ENCODE measurements around the gene ECHS1. TPM values are rescaled to one million over a fixed set of nuclear protein-coding genes. Genes with fewer than 3 reads are reported as not detected.

ECHS1 gene
- polyA plus RNA-seq, 1 donor from 2014 or later: 122 TPM

DNA sequence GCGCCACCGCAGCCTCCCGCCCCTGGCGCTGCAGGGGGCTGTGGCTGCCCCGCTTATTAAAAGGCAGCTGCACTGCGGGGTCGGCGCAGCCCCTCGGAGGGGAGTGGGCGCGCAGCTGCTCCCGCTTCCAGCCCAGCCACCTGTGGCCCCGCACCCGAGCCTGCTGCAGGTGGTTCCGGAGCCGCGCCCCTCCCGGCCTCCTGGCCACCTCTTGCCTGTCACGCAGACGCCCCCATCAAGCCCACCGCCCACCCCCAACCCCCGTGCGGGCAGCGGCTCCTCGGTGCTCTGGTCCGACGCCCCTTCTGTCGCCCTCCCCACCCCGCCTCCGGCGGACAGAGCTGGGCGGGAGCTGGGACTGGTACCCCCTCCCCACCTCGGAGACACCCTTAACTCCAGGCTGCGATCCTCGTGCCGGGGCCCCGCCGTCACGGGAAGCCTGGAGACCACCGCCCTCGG, 37.0 kb downstream of the ECHS1 start:
- H3K9me3 ChIP-seq (ENCODE audit: low read length): peaks cover 5% of the 10 kb centered on the region
- no peak overlapping the region for H3K27ac ChIP-seq (ENCODE audit: low read length)
- H3K36me3 ChIP-seq (ENCODE audit: insufficient read depth, low read length): no peaks in the 10 kb centered on the region
- no peaks in the 10 kb centered on the region for H4K20me1 ChIP-seq (ENCODE audit: insufficient read depth)
- no peaks in the 10 kb centered on the region for H3K79me2 ChIP-seq (replicated peaks; ENCODE audit: insufficient read depth, low read length)
- H3K9ac ChIP-seq (ENCODE audit: low read length): peak overlapping the region; percentile 62
- no peak overlapping the region for H2AFZ ChIP-seq (ENCODE audit: low read depth, low read length)
- no peak for TF ChIP-seq TAF1 (IDR thresholded peaks at IDR 0.05; ENCODE audit: low read depth)
- no peak for TF ChIP-seq SMC3 (conservative IDR thresholded peaks at IDR 0.05; ENCODE audit: poor library complexity)
- TF ChIP-seq CTCF (IDR thresholded peaks at IDR 0.05; ENCODE audit: poor library complexity, severe bottlenecking): no peak
- TF ChIP-seq EZH2 (IDR thresholded peaks at IDR 0.05; ENCODE audit: borderline replicate concordance, insufficient read depth, low read length, poor library complexity, severe bottlenecking): no peak
- TF ChIP-seq, protein P1, sequence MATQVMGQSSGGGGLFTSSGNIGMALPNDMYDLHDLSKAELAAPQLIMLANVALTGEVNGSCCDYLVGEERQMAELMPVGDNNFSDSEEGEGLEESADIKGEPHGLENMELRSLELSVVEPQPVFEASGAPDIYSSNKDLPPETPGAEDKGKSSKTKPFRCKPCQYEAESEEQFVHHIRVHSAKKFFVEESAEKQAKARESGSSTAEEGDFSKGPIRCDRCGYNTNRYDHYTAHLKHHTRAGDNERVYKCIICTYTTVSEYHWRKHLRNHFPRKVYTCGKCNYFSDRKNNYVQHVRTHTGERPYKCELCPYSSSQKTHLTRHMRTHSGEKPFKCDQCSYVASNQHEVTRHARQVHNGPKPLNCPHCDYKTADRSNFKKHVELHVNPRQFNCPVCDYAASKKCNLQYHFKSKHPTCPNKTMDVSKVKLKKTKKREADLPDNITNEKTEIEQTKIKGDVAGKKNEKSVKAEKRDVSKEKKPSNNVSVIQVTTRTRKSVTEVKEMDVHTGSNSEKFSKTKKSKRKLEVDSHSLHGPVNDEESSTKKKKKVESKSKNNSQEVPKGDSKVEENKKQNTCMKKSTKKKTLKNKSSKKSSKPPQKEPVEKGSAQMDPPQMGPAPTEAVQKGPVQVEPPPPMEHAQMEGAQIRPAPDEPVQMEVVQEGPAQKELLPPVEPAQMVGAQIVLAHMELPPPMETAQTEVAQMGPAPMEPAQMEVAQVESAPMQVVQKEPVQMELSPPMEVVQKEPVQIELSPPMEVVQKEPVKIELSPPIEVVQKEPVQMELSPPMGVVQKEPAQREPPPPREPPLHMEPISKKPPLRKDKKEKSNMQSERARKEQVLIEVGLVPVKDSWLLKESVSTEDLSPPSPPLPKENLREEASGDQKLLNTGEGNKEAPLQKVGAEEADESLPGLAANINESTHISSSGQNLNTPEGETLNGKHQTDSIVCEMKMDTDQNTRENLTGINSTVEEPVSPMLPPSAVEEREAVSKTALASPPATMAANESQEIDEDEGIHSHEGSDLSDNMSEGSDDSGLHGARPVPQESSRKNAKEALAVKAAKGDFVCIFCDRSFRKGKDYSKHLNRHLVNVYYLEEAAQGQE (IDR thresholded peaks at IDR 0.05; ENCODE audit: borderline replicate concordance): no peak
- TF ChIP-seq RAD21 (conservative IDR thresholded peaks at IDR 0.05): no peak
- H3F3A ChIP-seq (ENCODE audit: insufficient read depth, low read length, poor library complexity, severe bottlenecking): no peaks in the 10 kb centered on the region
- peaks cover 26% of the 10 kb centered on the region for H3K27me3 ChIP-seq (ENCODE audit: insufficient read depth, low read depth, low read length)
- H3K4me2 ChIP-seq (ENCODE audit: low read length): no peak overlapping the region
- peak overlapping the region; percentile 65 for H3K4me3 ChIP-seq (ENCODE audit: low read length)
- no peaks in the 10 kb centered on the region for H3K9me2 ChIP-seq (ENCODE audit: insufficient read depth, low read length)

DNA sequence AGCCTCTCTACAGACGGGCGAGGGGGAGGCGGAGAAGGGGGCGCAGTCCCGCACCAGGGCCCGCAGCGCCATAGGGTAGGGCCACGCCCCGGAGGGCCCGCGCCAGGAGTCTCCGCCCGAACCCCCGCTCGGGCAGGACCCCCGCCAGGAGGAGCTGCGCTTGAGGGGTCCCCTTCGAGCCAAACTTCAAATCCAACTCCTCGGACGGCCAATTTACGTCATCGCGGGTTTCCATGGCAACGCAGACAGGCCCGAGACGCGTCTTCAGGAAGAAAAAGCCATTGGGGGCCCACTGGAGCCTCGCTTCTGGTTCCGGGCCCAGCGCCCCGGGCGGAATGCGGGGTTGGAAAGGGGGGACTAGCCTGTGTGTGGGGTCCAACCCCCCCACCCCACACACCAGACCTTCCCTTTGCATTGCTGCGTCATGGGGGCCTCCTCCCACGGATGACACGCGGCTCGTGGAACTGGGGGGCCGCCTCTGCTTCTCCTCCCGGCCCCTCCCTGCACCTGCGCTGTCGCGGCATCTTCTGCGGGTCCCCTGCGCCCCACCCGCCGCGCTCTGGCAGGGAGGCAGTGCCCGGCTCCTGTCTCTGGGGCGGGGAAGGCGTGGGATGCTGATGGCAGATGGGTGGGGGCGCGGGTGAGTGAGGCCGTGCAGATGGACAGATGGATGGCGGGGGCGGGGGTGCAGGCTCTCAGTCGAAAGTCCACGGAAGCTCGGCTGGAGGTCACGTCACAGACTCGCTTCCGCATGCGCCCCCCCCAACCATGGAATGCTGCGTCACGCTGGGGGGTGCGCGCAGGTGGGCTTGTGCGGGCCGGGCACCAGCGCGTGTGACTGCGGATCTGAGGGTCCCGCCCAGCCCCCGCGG, 37.7 kb downstream of the ECHS1 start:
- Histone ChIP-seq H3K9me3 (ENCODE audit: low read length) (peaks cover 5% of the 10 kb centered on the region), H3K4me3 (ENCODE audit: low read length) (peak overlapping the region; percentile 65), H3K79me2 (replicated peaks; ENCODE audit: insufficient read depth, low read length) (no peaks in the 10 kb centered on the region), H3K27ac (ENCODE audit: low read length) (no peak overlapping the region), H3K9me2 (ENCODE audit: insufficient read depth, low read length) (no peaks in the 10 kb centered on the region), H3K36me3 (ENCODE audit: insufficient read depth, low read length) (no peaks in the 10 kb centered on the region), H3K27me3 (ENCODE audit: insufficient read depth, low read depth, low read length) (peaks cover 26% of the 10 kb centered on the region), H3K9ac (ENCODE audit: low read length) (peak overlapping the region; percentile 62), H4K20me1 (ENCODE audit: insufficient read depth) (no peaks in the 10 kb centered on the region), H2AFZ (ENCODE audit: low read depth, low read length) (no peak overlapping the region), H3K4me2 (ENCODE audit: low read length) (no peak overlapping the region), H3F3A (ENCODE audit: insufficient read depth, low read length, poor library complexity, severe bottlenecking) (no peaks in the 10 kb centered on the region)
- TF ChIP-seq CTCF (IDR thresholded peaks at IDR 0.05; ENCODE audit: poor library complexity, severe bottlenecking) (no peak), EZH2 (IDR thresholded peaks at IDR 0.05; ENCODE audit: borderline replicate concordance, insufficient read depth, low read length, poor library complexity, severe bottlenecking) (no peak), MXI1 (conservative IDR thresholded peaks at IDR 0.05; ENCODE audit: poor library complexity, severe bottlenecking) (peak; percentile 23), RAD21 (conservative IDR thresholded peaks at IDR 0.05) (no peak), SMC3 (conservative IDR thresholded peaks at IDR 0.05; ENCODE audit: poor library complexity) (no peak), POLR2AphosphoS5 (IDR thresholded peaks at IDR 0.05) (no peak), EP300 (conservative IDR thresholded peaks at IDR 0.05; ENCODE audit: poor library complexity, severe bottlenecking) (peak; percentile 24), TAF1 (IDR thresholded peaks at IDR 0.05; ENCODE audit: low read depth) (no peak)
- TF ChIP-seq, protein P1 (IDR thresholded peaks at IDR 0.05; ENCODE audit: borderline replicate concordance): no peak

All from neural cell (in vitro differentiated cells).